PFSK-1 (cell line): ENCODE data around the gene LMTK3.

Experiments used
- FOXP2 ChIP-seq: optimal IDR thresholded peaks from 2 replicates; pipeline ENCODE3; 2011; ENCODE audit warnings: borderline replicate concordance, control low read depth, inconsistent platforms; ENCODE audit not compliant: insufficient read depth; ENCODE audit errors: extremely low read length, extremely low read depth
- POLR2AphosphoS5 ChIP-seq: IDR thresholded peaks from 2 replicates; pipeline ENCODE4 v1.6.1; 2012; ENCODE audit warnings: low read depth, mild to moderate bottlenecking, control low read depth, low read length, moderate library complexity
- SIN3A ChIP-seq: IDR thresholded peaks from 2 replicates; pipeline ENCODE4 v1.6.1; 2012; ENCODE audit warnings: mild to moderate bottlenecking, low read length, moderate library complexity, borderline replicate concordance; ENCODE audit not compliant: insufficient read depth
- TAF1 ChIP-seq: IDR thresholded peaks from 2 replicates; pipeline ENCODE4 v1.6.1; 2012; ENCODE audit warnings: low read length, control low read depth, borderline replicate concordance; ENCODE audit not compliant: insufficient read depth
- TF ChIP-seq, protein P1 (sequence below), 2 experiments: IDR thresholded peaks; 2 replicates each; pipeline versions ENCODE4 v1.6.1 to v1.8.0; 2011 to 2012; ENCODE audit warnings: low read depth in 2 of 2, low read length in 2 of 2, control low read depth in 1 of 2, inconsistent platforms in 1 of 2, mild to moderate bottlenecking in 1 of 2, moderate library complexity in 1 of 2; ENCODE audit not compliant: insufficient read depth in 1 of 2

The LMTK3 gene

DNA sequence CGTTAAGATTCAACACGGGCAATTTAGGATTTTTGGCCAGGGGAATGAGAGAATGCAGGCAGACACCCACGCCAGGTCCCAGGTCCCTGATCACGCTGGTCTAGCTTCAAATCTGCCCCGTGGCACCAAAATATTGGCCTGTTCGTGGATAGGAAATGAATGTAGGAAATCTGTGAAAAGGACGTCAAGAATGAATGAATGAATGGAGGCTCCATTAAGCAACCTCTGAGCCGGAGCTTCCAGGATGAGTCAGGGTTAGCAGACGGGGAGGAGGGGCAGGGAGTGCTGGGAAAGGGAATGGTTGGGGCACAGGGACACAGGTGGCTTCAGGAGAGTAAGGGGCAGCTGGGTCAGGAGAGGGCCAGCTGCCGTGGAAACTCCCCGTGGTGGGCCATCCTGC, 44.5 kb upstream of the LMTK3 start:
- no peak for TF ChIP-seq SIN3A
- peak; percentile 30 for TF ChIP-seq FOXP2

DNA sequence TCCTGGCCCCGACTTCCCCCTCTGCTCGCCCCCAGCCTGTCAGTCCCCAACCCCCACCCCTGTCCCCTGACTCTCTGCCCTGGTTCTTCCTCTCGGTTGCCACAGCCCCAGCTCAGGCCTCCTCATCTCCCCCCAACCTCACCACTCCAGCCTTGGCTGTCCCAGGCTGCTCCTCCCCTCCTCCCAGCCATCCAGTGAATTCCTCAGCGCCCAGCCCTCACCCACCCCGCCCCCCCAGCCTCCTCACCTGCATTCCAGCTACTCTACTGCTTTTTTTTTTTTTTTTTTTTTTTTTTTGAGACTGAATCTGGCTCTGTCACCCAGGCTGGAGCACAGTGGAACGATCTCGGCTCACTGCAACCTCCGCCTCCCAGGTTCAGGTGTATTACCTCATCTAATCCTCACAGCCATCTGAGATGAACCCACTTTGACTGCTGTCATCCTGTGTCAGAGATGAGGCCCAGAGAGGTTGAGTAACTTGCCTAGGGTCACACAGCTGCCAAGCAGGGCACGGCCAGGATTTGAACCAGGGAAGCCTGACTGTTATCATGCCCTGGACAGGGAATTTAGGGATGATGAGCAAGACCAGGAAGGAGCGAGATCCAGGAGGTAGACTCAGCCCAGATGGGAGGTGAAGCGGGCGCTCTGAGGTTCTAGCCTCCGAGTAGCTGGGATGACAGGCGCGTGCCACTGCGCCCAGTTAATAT, 42.9 kb upstream of the LMTK3 start:
- no peak for TF ChIP-seq TAF1
- TF ChIP-seq SIN3A, result no peak
- TF ChIP-seq, protein P1, sequence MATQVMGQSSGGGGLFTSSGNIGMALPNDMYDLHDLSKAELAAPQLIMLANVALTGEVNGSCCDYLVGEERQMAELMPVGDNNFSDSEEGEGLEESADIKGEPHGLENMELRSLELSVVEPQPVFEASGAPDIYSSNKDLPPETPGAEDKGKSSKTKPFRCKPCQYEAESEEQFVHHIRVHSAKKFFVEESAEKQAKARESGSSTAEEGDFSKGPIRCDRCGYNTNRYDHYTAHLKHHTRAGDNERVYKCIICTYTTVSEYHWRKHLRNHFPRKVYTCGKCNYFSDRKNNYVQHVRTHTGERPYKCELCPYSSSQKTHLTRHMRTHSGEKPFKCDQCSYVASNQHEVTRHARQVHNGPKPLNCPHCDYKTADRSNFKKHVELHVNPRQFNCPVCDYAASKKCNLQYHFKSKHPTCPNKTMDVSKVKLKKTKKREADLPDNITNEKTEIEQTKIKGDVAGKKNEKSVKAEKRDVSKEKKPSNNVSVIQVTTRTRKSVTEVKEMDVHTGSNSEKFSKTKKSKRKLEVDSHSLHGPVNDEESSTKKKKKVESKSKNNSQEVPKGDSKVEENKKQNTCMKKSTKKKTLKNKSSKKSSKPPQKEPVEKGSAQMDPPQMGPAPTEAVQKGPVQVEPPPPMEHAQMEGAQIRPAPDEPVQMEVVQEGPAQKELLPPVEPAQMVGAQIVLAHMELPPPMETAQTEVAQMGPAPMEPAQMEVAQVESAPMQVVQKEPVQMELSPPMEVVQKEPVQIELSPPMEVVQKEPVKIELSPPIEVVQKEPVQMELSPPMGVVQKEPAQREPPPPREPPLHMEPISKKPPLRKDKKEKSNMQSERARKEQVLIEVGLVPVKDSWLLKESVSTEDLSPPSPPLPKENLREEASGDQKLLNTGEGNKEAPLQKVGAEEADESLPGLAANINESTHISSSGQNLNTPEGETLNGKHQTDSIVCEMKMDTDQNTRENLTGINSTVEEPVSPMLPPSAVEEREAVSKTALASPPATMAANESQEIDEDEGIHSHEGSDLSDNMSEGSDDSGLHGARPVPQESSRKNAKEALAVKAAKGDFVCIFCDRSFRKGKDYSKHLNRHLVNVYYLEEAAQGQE (IDR thresholded peaks at IDR 0.05; ENCODE audit: insufficient read depth in 1 of 2, low read depth in 2 of 2, low read length in 2 of 2), result no peak
- TF ChIP-seq FOXP2, result no peak
- TF ChIP-seq POLR2AphosphoS5, result no peak

DNA sequence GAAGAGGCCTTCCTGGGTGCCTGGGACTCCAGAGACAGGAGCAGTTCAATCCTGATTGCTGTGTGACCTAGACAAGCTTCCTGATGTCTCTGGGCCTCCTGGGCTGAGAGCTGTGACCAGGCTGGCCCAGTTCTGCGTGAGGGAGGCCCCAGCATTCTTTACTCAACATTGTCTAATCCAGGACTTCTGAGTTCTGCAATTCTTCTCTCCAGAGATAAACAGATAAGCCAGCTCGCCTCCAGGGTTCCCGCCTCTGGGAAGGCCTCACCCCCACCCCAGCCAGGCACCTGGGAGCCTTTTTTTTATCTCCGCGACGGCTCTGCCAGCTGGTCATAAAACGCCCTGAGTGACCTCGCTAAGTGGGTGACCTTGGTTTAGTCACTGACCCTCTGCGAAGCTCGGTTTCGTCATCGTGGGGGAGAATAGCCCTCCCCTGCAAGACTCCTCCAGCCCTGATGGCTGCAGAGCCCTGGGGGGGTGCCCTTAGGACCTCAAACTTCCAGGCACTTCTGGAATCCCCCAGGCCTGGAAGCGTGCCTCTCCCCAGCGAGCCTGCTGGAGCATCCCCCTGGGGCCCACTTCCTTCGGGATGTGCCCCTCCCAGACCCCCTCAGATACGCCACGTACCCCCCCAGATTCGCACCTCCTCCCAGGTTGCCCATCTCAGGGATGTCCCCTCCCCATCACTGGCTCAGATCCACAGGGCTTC, 42.2 kb upstream of the LMTK3 start:
- TF ChIP-seq SIN3A, result no peak
- TF ChIP-seq, protein P1 (IDR thresholded peaks at IDR 0.05; ENCODE audit: insufficient read depth in 1 of 2, low read depth in 2 of 2, low read length in 2 of 2), result 0 out of 4 replicates have a peak, but pooled peaks of 1 of the 2 experiments have one; percentile 17
- TF ChIP-seq TAF1, result no peak
- no peak for TF ChIP-seq POLR2AphosphoS5
- TF ChIP-seq FOXP2, result no peak

DNA sequence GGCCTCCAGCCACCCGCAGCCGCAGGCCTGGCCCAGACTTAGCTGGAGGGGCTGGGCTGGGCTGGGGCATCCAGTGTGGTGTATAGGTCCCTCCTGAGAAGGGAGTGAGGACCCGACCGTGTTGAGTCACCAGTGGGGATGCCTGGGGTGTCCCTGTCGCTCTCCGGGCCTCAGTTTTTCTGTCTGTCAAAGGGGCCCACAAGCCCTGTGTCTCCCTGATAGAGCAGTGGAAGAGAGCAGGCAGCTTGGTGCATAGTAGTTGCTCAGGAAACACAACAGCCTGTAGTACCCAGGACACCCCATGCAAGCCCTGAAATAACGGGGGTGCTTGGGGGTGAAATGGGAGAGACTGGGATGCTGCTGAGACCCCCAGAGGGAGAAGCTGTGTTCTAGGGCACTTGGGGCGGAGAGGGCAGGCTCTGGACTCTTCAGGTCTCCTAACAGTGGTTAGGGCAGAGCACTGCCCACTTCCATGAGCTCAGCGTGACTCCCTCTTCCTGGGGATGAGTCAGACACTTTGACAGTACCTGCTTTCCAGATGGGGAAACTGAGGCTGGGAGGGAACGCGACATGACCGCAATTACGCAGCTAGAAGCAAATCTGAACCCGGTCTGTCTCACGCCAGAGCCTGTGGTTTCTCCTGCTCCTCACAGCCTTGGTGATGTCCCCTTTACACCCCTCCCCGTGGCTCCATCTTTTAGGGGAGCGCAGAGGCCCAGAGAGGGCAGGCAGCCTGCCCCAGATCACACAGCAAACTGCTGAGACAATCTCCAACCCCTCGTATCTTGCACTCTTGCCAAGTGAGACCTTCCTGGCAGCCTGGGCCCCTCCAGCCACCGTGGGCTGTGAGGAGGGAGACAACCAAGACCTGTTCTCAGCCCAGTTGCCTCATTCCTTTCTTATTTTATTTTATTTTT, 41.0 kb upstream of the LMTK3 start:
- TF ChIP-seq, protein P1 (IDR thresholded peaks at IDR 0.05; ENCODE audit: insufficient read depth in 1 of 2, low read depth in 2 of 2, low read length in 2 of 2), result no peak
- TF ChIP-seq FOXP2 (no peak), SIN3A (no peak), POLR2AphosphoS5 (no peak), TAF1 (no peak)

DNA sequence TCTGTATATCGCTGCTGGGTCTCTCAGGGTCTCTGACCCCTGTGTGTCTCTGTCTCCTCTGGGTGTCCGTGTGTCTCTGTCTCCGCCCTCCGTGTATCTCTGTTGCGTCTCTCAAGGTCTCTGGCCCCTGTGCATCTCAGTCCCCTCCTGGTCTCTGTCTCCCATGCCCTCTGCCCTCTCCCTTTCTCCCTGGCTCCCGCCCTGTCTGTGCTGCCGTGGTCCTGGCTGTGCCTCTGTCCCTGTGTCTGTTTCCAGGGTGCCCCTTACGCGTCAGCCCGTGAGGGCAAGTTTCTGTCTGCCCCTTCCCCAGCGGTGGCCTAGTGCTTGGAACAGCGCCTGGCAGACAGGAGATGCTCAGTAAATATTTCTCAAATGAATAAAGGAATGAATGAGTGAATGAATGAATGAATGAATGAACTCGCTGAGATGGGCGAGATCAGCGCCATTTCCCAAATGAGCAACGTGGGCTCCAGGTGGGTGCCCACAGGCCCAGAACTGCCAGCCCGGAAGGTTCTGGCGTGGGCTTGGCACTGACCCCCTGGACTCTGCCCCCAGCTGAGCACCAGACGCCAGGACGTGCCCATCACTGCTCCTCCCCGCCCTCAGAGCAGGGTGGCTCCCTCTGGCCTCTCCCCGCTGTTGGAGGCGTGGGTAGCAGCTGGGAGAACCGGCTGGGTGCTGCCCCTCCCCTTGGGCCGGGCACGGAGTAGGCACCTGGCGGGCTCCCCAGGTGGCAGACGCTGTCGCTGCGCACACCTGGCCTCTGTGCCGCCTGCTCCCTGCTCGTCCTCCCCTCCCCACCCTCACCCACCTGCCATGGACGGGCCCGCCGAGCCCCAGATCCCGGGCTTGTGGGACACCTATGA, 40.0 kb upstream of the LMTK3 start, which contains the start of gene SULT2B1:
Gene SULT2B1 (plus strand): TSS at position 736 of the 866 bp plus-strand sequence. CDS start 81 bp downstream, at position 817.
- TF ChIP-seq POLR2AphosphoS5 (no peak), TAF1 (no peak), SIN3A (no peak), FOXP2 (no peak)
- TF ChIP-seq, protein P1 (IDR thresholded peaks at IDR 0.05; ENCODE audit: insufficient read depth in 1 of 2, low read depth in 2 of 2, low read length in 2 of 2), result no peak
